NCI-H226 (cell line): ENCODE data around the gene LAMC2.
"Not testable (repeated sequence)": the region's sequence is repeated elsewhere in the genome, so short reads cannot be mapped to it uniquely, and the experiment has no call there.

Experiments used
- DNase-seq: peaks from one replicate; pipeline ENCODE4 v3.0.0-alpha.2; 2015

The LAMC2 gene

GRCh38 chr1:183239793-183240525, 53.9 kb downstream of the LAMC2 start:
- DNase-seq: no peak

- no peak for DNase-seq
Measured at GRCh38 chr1:183240526-183240825, 54.4 kb downstream of the LAMC2 start.

- DNase-seq: not testable (repeated sequence)
Measured at GRCh38 chr1:183240853-183241252, 54.8 kb downstream of the LAMC2 start.

GRCh38 chr1:183241471-183241870, 55.4 kb downstream of the LAMC2 start:
- no peak for DNase-seq

GRCh38 chr1:183242556-183242955, 56.5 kb downstream of the LAMC2 start:
- DNase-seq: no peak

GRCh38 chr1:183243161-183244050, 57.3 kb downstream of the LAMC2 start:
- DNase-seq: no peak

GRCh38 chr1:183244466-183244865, 58.4 kb downstream of the LAMC2 start:
- DNase-seq: no peak

GRCh38 chr1:183245357-183245756, 59.3 kb downstream of the LAMC2 start:
- no peak for DNase-seq

GRCh38 chr1:183246436-183246835, 60.4 kb downstream of the LAMC2 start:
- DNase-seq: no peak

- DNase-seq: no peak
Measured at GRCh38 chr1:183247066-183247465, 61.0 kb downstream of the LAMC2 start.

- DNase-seq: no peak
Measured at GRCh38 chr1:183247484-183247883, 61.4 kb downstream of the LAMC2 start.

- DNase-seq: no peak
Measured at GRCh38 chr1:183247931-183248330, 61.9 kb downstream of the LAMC2 start.

- DNase-seq: no peak
Measured at GRCh38 chr1:183248989-183249691, 63.1 kb downstream of the LAMC2 start.

- DNase-seq: no peak
Measured at GRCh38 chr1:183249941-183250452, 63.9 kb downstream of the LAMC2 start.

- no peak for DNase-seq
Measured at GRCh38 chr1:183251101-183251958, 65.3 kb downstream of the LAMC2 start.

GRCh38 chr1:183251959-183252450, 65.9 kb downstream of the LAMC2 start:
- no peak for DNase-seq

- no peak for DNase-seq
Measured at GRCh38 chr1:183255073-183255472, 69.0 kb downstream of the LAMC2 start.

- no peak for DNase-seq
Measured at GRCh38 chr1:183259924-183260323, 73.9 kb downstream of the LAMC2 start.

GRCh38 chr1:183262628-183263200, 76.7 kb downstream of the LAMC2 start:
- no peak for DNase-seq

- DNase-seq: no peak
Measured at GRCh38 chr1:183263886-183264602, 78.0 kb downstream of the LAMC2 start.
